Spleen (tissue), 11 donors: ENCODE results near the gene NKD1. TPM values are rescaled to one million over a fixed set of nuclear protein-coding genes. Genes with fewer than 3 reads are reported as not detected.
A peak's percentile ranks its signal among the peaks of the same experiment; 100 is the strongest.

ENCODE experiments used
- DNase-seq: peaks from one replicate; pipeline ENCODE4 v3.0.0-alpha.2; 2020
- H3K27ac ChIP-seq, 8 donors: fragments of 200-600 bp; sonication (generic) in 7 of 8; 1 replicate in 4 of 8; 2 replicates in 4 of 8; pipeline versions ENCODE4 v1.5.0 to v1.8.0; 2016 to 2021; ENCODE audit warnings: inconsistent platforms in 4 of 8, mild to moderate bottlenecking in 4 of 8, moderate library complexity in 1 of 8
- H3K27me3 ChIP-seq, 7 donors: fragments of 200-600 bp; sonication (generic) in 6 of 7; replicated peaks in 1 of 7; 1 replicate in 4 of 7; 2 replicates in 3 of 7; pipeline versions ENCODE4 v1.5.0 to v1.8.0; 2016 to 2021; ENCODE audit warnings: inconsistent platforms in 3 of 7, mild to moderate bottlenecking in 1 of 7
- H3K36me3 ChIP-seq, 6 donors: fragments of 200-600 bp; sonication (generic) in 5 of 6; 1 replicate in 4 of 6; 2 replicates in 2 of 6; pipeline versions ENCODE4 v1.5.0 to v1.8.0; 2016 to 2021; ENCODE audit warnings: inconsistent platforms in 2 of 6
- H3K4me1 ChIP-seq, 6 donors: fragments of 200-600 bp; sonication (generic) in 5 of 6; 1 replicate in 3 of 6; 2 replicates in 3 of 6; pipeline versions ENCODE4 v1.5.0 to v1.8.0; 2016 to 2021; ENCODE audit warnings: inconsistent platforms in 3 of 6
- H3K4me3 ChIP-seq, 8 donors: fragments of 200-600 bp; sonication (generic) in 7 of 8; 1 replicate in 4 of 8; 2 replicates in 4 of 8; pipeline versions ENCODE4 v1.5.0 to v1.8.0; 2016 to 2021; ENCODE audit warnings: inconsistent platforms in 4 of 8, mild to moderate bottlenecking in 4 of 8, moderate library complexity in 2 of 8
- H3K9me3 ChIP-seq, 8 donors: fragments of 200-600 bp; sonication (generic) in 7 of 8; 1 replicate in 4 of 8; 2 replicates in 4 of 8; pipeline versions ENCODE4 v1.5.0 to v1.8.0; 2016 to 2021; ENCODE audit warnings: inconsistent platforms in 4 of 8
- POLR2A ChIP-seq, 3 donors: fragments of 450-650 bp; IDR thresholded peaks; one replicate each; pipeline ENCODE4 v1.5.1; 2017; ENCODE audit warnings: antibody characterized with exemption in 3 of 3, mild to moderate bottlenecking in 1 of 3
- POLR2AphosphoS5 ChIP-seq, 3 donors: sonication (generic); formaldehyde crosslinking; IDR thresholded peaks; one replicate each; pipeline ENCODE4 v1.5.1; 2017; ENCODE audit warnings: antibody characterized with exemption in 3 of 3
- WGBS, 5 donors: extraction: QIAGEN DNeasy Blood & Tissue Kit in 3 of 5; methylation state at CpG; one replicate each; pipeline versions ENCODE4 v1.1.5 to v1.1.7; 2013 to 2018; 5-methylcytosine and 5-hydroxymethylcytosine counted together
- intact Hi-C: fragments of 100-400 bp; cut with DNase I; formaldehyde crosslinking; loops from one replicate; pipeline ENCODE4 v1.15.0; 2023; ENCODE audit warnings: low total_unique reads
- polyA plus RNA-seq, 3 donors: library from polyadenylated mRNA; stranded (reverse); fragments of 200-250 nt; gene quantifications; one replicate each; pipeline ENCODE4 v1.2.1, GENCODE V29; 2013
- total RNA-seq, 7 donors: library from RNA; depleted of rRNA in 3 of 7; stranded (reverse); fragments of >200 nt in 3 of 7; fragmentation: NEBNext Ultra II Directional in 4 of 7; extraction: Animal tissue kit (Norgen Biotek cat#: 25700) in 4 of 7; gene quantifications; one replicate each; pipeline versions ENCODE4 v1.1.0 to v1.2.1, GENCODE V29; 2016 to 2021
- TF ChIP-seq, protein P1 (sequence below), 11 experiments: fragments of 200-600 bp in 7 of 11; fragments of 450-650 bp in 4 of 11; sonication (generic) in 4 of 11; IDR thresholded peaks in 8 of 11; conservative IDR thresholded peaks in 3 of 11; 1 replicate in 7 of 11; 2 replicates in 4 of 11; pipeline versions ENCODE4 v1.4.0 to v1.8.0; 2016 to 2021; ENCODE audit warnings: antibody characterized with exemption in 11 of 11, inconsistent platforms in 4 of 11, mild to moderate bottlenecking in 1 of 11
- donor health status: healthy with polysubstance abuse.
- donor health status: DM: no; HTN: no; CAD: no; lungs with moderate emphysema.
- donor health status: DM: no; HTN: no; CAD: no.
- donor health status: Bipolar disorder and iron deficiency.
- donor health status: healthy.
- donor health status: DM: no; HTN: no; CAD: no.
- donor health status: DM: yes; HTN: yes; CAD: no.

The NKD1 gene
- total and polyA plus RNA-seq, 10 donors: 0.11 to 15.2 (median 3.6) TPM

GRCh38 chr16:50676684-50677225 lies 128.6 kb downstream of the NKD1 start:
- TF ChIP-seq POLR2A (IDR thresholded peaks at IDR 0.05) (no peak), POLR2AphosphoS5 (IDR thresholded peaks at IDR 0.05) (no peak)
- TF ChIP-seq, protein P1, sequence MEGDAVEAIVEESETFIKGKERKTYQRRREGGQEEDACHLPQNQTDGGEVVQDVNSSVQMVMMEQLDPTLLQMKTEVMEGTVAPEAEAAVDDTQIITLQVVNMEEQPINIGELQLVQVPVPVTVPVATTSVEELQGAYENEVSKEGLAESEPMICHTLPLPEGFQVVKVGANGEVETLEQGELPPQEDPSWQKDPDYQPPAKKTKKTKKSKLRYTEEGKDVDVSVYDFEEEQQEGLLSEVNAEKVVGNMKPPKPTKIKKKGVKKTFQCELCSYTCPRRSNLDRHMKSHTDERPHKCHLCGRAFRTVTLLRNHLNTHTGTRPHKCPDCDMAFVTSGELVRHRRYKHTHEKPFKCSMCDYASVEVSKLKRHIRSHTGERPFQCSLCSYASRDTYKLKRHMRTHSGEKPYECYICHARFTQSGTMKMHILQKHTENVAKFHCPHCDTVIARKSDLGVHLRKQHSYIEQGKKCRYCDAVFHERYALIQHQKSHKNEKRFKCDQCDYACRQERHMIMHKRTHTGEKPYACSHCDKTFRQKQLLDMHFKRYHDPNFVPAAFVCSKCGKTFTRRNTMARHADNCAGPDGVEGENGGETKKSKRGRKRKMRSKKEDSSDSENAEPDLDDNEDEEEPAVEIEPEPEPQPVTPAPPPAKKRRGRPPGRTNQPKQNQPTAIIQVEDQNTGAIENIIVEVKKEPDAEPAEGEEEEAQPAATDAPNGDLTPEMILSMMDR (IDR thresholded peaks at IDR 0.05 in 8 of 11, conservative IDR thresholded peaks at IDR 0.05 in 3 of 11): no peak
- intact Hi-C loops: no loop called here
- Histone ChIP-seq H3K27ac (peak overlapping the region in 2 of 8 donors; percentile 15 to 21), H3K36me3 (peaks cover 3 to 80% (median 58%) of the 10 kb centered on the region in 6 donors), H3K4me1 (peaks cover 17 to 64% (median 29%) of the 10 kb centered on the region in 6 donors), H3K27me3 (no peaks in the 10 kb centered on the region), H3K4me3 (no peak overlapping the region), H3K9me3 (peaks cover 0 to 31% (median 27%) of the 10 kb centered on the region in 8 donors)
- DNase-seq: peak; percentile 63
- 86 to 87% (median 86%) methylated on average over 8 to 9 of the region's 9 CpGs for WGBS, 5 donors

- Histone ChIP-seq H3K36me3 (peaks cover 3 to 74% (median 52%) of the 10 kb centered on the region in 6 donors), H3K4me3 (no peak overlapping the region), H3K4me1 (peaks cover 17 to 70% (median 35%) of the 10 kb centered on the region in 6 donors), H3K27me3 (no peaks in the 10 kb centered on the region), H3K9me3 (peaks cover 0 to 25% (median 22%) of the 10 kb centered on the region in 8 donors), H3K27ac (peak overlapping the region in 1 of 8 donors; percentile 21)
- intact Hi-C loops: no loop called here
- 74 to 86% (median 82%) methylated on average over 6 to 7 of the region's 7 CpGs for WGBS, 5 donors
- DNase-seq: peak; percentile 73
- TF ChIP-seq, protein P1 (IDR thresholded peaks at IDR 0.05 in 8 of 11, conservative IDR thresholded peaks at IDR 0.05 in 3 of 11): peak in 8 of 11 experiments; percentile 4 to 67 (median 50)
- peak in 1 of 3 donors; percentile 9 for TF ChIP-seq POLR2AphosphoS5 (IDR thresholded peaks at IDR 0.05)
- no peak for TF ChIP-seq POLR2A (IDR thresholded peaks at IDR 0.05)
These were observed 129.2 kb downstream of the NKD1 start for GRCh38 chr16:50677351-50677750.

DNA sequence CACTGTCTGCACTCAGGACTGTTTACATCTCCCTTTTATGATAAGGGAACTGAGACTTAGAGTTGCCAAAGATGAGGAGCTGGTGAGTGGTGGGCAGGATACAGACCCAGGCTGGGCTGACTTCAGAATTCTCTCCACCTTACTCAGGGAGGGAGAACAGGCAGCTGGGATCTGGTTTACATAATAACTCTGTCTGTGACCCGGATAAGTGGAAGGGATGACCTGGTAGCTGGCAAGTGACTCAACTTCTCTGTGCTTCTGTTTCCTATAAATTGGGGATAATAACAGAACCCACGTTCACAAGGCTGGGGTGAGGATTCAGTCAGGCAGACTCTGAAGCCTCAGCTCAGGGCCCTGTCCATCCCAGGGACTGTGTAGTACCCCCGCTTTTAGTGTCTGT lies 130.3 kb downstream of the NKD1 start:
- peaks cover 3 to 62% (median 41%) of the 10 kb centered on the region in 6 donors for H3K36me3 ChIP-seq
- H3K9me3 ChIP-seq: peaks cover 0 to 13% (median 10%) of the 10 kb centered on the region in 8 donors
- no peak for TF ChIP-seq POLR2AphosphoS5 (IDR thresholded peaks at IDR 0.05)
- TF ChIP-seq POLR2A (IDR thresholded peaks at IDR 0.05): no peak
- TF ChIP-seq, protein P1 (IDR thresholded peaks at IDR 0.05 in 8 of 11, conservative IDR thresholded peaks at IDR 0.05 in 3 of 11): no peak
- intact Hi-C loops: no loop called here
- 54 to 73% (median 60%) methylated on average over 3 of the region's 3 CpGs for WGBS, 5 donors
- H3K27me3 ChIP-seq: no peaks in the 10 kb centered on the region
- peak; percentile 17 for DNase-seq
- H3K4me3 ChIP-seq: peak overlapping the region in 1 of 8 donors; percentile 70
- peak overlapping the region in 4 of 8 donors; percentile 3 to 94 (median 90) for H3K27ac ChIP-seq
- peaks cover 25 to 82% (median 47%) of the 10 kb centered on the region in 6 donors for H3K4me1 ChIP-seq

GRCh38 chr16:50679266-50679665 lies 131.1 kb downstream of the NKD1 start:
- H3K27me3 ChIP-seq: no peaks in the 10 kb centered on the region
- peak overlapping the region in 6 of 8 donors; percentile 3 to 94 (median 86) for H3K27ac ChIP-seq
- H3K4me1 ChIP-seq: peaks cover 32 to 89% (median 55%) of the 10 kb centered on the region in 6 donors
- H3K36me3 ChIP-seq: peaks cover 3 to 55% (median 34%) of the 10 kb centered on the region in 6 donors
- peaks cover 0 to 6% (median 2%) of the 10 kb centered on the region in 8 donors for H3K9me3 ChIP-seq
- 79 to 90% (median 84%) methylated on average over 11 to 14 of the region's 14 CpGs for WGBS, 5 donors
- intact Hi-C loops: no loop called here
- DNase-seq: peak; percentile 83
- peak overlapping the region in 3 of 8 donors; percentile 50 to 70 (median 62) for H3K4me3 ChIP-seq
- TF ChIP-seq, protein P1 (IDR thresholded peaks at IDR 0.05 in 8 of 11, conservative IDR thresholded peaks at IDR 0.05 in 3 of 11): no peak
- no peak for TF ChIP-seq POLR2A (IDR thresholded peaks at IDR 0.05)
- no peak for TF ChIP-seq POLR2AphosphoS5 (IDR thresholded peaks at IDR 0.05)
